ENCODE data around the gene SHF. TPM values are rescaled to one million over a fixed set of nuclear protein-coding genes. Genes with fewer than 3 reads are reported as not detected.

Gene SHF
- total RNA-seq, 1 experiment from 2014 or later: 21.7 TPM

GRCh38 chr15:45169608-45170480 is 17.9 kb downstream of the SHF start:
- H4K5ac ChIP-seq (ENCODE audit: insufficient read length, low read depth, low read length): no peak overlapping the region
- Mint-ChIP-seq H3K9me3 (no peaks in the 10 kb centered on the region), H3K4me1 (peaks cover 32 to 37% of the 10 kb centered on the region in 2 experiments), H3K4me3 (peak overlapping the region in 1 of 2 experiments; percentile 29; a peak in 2 of 5 replicates), H3K27me3 (ENCODE audit: low read depth) (peaks cover 2% of the 10 kb centered on the region; the same call in 1 of the 2 replicates), H3K36me3 (ENCODE audit: insufficient read depth in 1 of 3, low read depth in 3 of 3) (peaks cover 10 to 21% (median 11%) of the 10 kb centered on the region in 3 experiments; a peak in 6 of 7 replicates), H3K27ac (peak overlapping the region; percentile 19 to 77 (median 70); a peak in 2 of 7 replicates)
- no peak overlapping the region; the same call in 1 of the 2 replicates for H3K14ac ChIP-seq (ENCODE audit: insufficient read depth, low read length)
- no peak overlapping the region for H3K56ac ChIP-seq (ENCODE audit: insufficient read length, low read depth, low read length)
- H3K4ac ChIP-seq (ENCODE audit: low read depth, low read length): no peak overlapping the region
- TF ChIP-seq CTCF (conservative IDR thresholded peaks at IDR 0.05): no peak
- no peak overlapping the region for H2BK20ac ChIP-seq (ENCODE audit: low read depth, low read length, poor library complexity, severe bottlenecking)
- no peak overlapping the region for H2AK5ac ChIP-seq (ENCODE audit: insufficient read length, low read length)
- no peak overlapping the region for H2BK15ac ChIP-seq (ENCODE audit: low read depth, low read length)
- H2BK120ac ChIP-seq (ENCODE audit: low read depth, low read length, poor library complexity, severe bottlenecking): no peak overlapping the region
- H3K4me2 ChIP-seq (ENCODE audit: insufficient read depth, insufficient read length, low read length): no peak overlapping the region
- H3K79me2 ChIP-seq (ENCODE audit: insufficient read depth, low read length): no peaks in the 10 kb centered on the region
- no peak overlapping the region for H2AFZ ChIP-seq (ENCODE audit: low read length)
- H2BK12ac ChIP-seq (ENCODE audit: insufficient read length, low read depth, low read length): no peak overlapping the region
- no peaks in the 10 kb centered on the region for H3K79me1 ChIP-seq (ENCODE audit: insufficient read depth, low read depth, low read length, poor library complexity, severe bottlenecking)
- peaks cover 7% of the 10 kb centered on the region for H3K4me1 ChIP-seq (ENCODE audit: insufficient read depth, low read length)
- H3K18ac ChIP-seq (ENCODE audit: insufficient read length, low read depth, low read length): no peak overlapping the region
- no peak overlapping the region for H3T11ph ChIP-seq (ENCODE audit: low read length)
- H3K27me3 ChIP-seq (ENCODE audit: insufficient read depth, low read length): no peaks in the 10 kb centered on the region
- H3K9ac ChIP-seq (ENCODE audit: extremely low read depth, insufficient read length, low read length): no peak overlapping the region
- no peak overlapping the region for H4K91ac ChIP-seq (ENCODE audit: insufficient read length, low read depth, low read length)
- no peaks in the 10 kb centered on the region for H3K23me2 ChIP-seq (ENCODE audit: insufficient read length, low read depth, low read length, poor library complexity, severe bottlenecking)
- peak; percentile 46 for DNase-seq
- H3K9me3 ChIP-seq (ENCODE audit: control insufficient read depth, low read depth, low read length): no peaks in the 10 kb centered on the region
- no peak overlapping the region for H2BK5ac ChIP-seq (ENCODE audit: insufficient read length, low read length)
- H4K20me1 ChIP-seq (ENCODE audit: control insufficient read depth, insufficient read depth, insufficient read length): no peaks in the 10 kb centered on the region
- no peak overlapping the region for H4K8ac ChIP-seq (replicated peaks; ENCODE audit: insufficient read length, low read depth, low read length)
- no peak overlapping the region for H3K23ac ChIP-seq (ENCODE audit: insufficient read length, low read depth, low read length)
- WGBS (ENCODE audit: extremely low coverage, insufficient read length, low lambda C conversion rate): no CpG with 5 or more reads among the region's 4 CpGs
- no peak overlapping the region for H3K27ac ChIP-seq (ENCODE audit: insufficient read length, low read depth, low read length)
